MG63 (cell line): ENCODE data around the gene RAB30. TPM values are rescaled to one million over a fixed set of nuclear protein-coding genes. Genes with fewer than 3 reads are reported as not detected.
"Not testable (repeated sequence)": the region's sequence is repeated elsewhere in the genome, so short reads cannot be mapped to it uniquely, and the experiment has no call there.

Experiments used
- DNase-seq: peaks from one replicate; pipeline ENCODE4 v3.0.0-alpha.2; 2020
- H3K27me3 ChIP-seq: fragments of 250-450 bp; sonication (Bioruptor Pico); 2 replicates; pipeline ENCODE4 v1.5.1; 2020; ENCODE audit warnings: mild to moderate bottlenecking, moderate library complexity
- H3K36me3 ChIP-seq: fragments of 250-450 bp; sonication (Bioruptor Pico); 2 replicates; pipeline ENCODE4 v1.5.1; 2020; ENCODE audit warnings: mild to moderate bottlenecking, moderate library complexity
- H3K4me3 ChIP-seq: fragments of 250-450 bp; sonication (Bioruptor Pico); 2 replicates; pipeline ENCODE4 v1.5.1; 2020; ENCODE audit warnings: mild to moderate bottlenecking, moderate library complexity
- H3K9me3 ChIP-seq: fragments of 250-450 bp; sonication (Bioruptor Pico); 2 replicates; pipeline ENCODE4 v1.5.1; 2020; ENCODE audit warnings: mild to moderate bottlenecking, moderate library complexity
- total RNA-seq: library from RNA; depleted of rRNA; stranded (reverse); fragments of >200 nt; shearing (Covaris generic); gene quantifications from 2 replicates; pipeline ENCODE4 v1.2.3, GENCODE V29; 2014; ENCODE audit warnings: low replicate concordance

The RAB30 gene
- total RNA-seq, 1 experiment from 2014 or later, result 6.1 TPM

- DNase-seq, result no peak
- H3K27me3 ChIP-seq, result no peaks in the 10 kb centered on the region
- H3K36me3 ChIP-seq, result peaks cover 13% of the 10 kb centered on the region
- H3K4me3 ChIP-seq, result no peak overlapping the region
- H3K9me3 ChIP-seq, result no peaks in the 10 kb centered on the region
Measured at GRCh38 chr11:82986446-82986845, 85.3 kb downstream of the RAB30 start.

GRCh38 chr11:82981852-82982251 lies 89.8 kb downstream of the RAB30 start:
- H3K36me3 ChIP-seq, result peaks cover 9% of the 10 kb centered on the region; the same call in 1 of the 2 replicates
- no peaks in the 10 kb centered on the region for H3K27me3 ChIP-seq
- no peak for DNase-seq
- H3K9me3 ChIP-seq, result no peaks in the 10 kb centered on the region
- no peak overlapping the region for H3K4me3 ChIP-seq

DNA sequence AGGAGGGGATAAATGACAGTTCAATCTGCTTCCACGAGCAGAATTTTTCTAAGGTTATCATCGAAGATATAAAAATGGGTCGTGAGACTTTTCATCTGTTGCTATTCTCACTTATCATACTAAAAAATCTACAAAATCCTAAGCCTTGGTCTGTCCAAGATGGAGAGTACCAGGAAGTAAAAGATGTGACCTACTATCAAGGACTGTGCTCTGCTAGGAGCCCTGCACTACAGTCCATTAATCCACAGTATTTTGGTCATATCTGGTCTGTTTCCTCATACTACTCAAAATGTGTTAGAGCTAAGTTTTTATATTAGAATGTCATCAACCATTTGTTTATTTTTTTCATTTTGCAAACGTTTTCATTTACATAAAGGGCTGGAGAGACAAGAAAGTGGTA lies 90.8 kb downstream of the RAB30 start:
- peaks cover 6% of the 10 kb centered on the region; the same call in 1 of the 2 replicates for H3K36me3 ChIP-seq
- no peak overlapping the region for H3K4me3 ChIP-seq
- H3K27me3 ChIP-seq, result no peaks in the 10 kb centered on the region
- DNase-seq, result no peak
- no peaks in the 10 kb centered on the region for H3K9me3 ChIP-seq

DNA sequence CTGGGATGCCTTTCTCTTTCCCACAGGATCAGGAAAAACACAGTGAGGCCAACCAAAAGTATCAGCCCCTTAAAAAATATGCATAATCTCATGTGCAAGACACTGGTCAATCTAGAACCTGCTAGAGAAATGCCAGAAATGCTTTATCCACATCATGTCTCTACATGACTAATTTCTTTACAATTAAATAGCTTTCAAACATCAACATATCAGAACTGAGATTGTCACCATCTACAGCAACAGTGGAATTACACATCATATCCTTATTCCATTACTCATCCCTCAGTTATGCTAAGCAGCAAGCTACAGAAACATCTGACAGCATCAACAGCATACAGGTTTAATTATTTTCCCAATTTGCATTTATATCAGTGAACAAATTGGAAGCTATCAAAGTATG lies 91.4 kb downstream of the RAB30 start:
- H3K9me3 ChIP-seq, result no peaks in the 10 kb centered on the region
- H3K27me3 ChIP-seq, result no peaks in the 10 kb centered on the region
- no peak for DNase-seq
- peaks cover 6% of the 10 kb centered on the region; the same call in 1 of the 2 replicates for H3K36me3 ChIP-seq
- no peak overlapping the region for H3K4me3 ChIP-seq

GRCh38 chr11:82979824-82980223 lies 91.9 kb downstream of the RAB30 start:
- Histone ChIP-seq H3K9me3 (no peaks in the 10 kb centered on the region), H3K36me3 (peaks cover 6% of the 10 kb centered on the region; the same call in 1 of the 2 replicates), H3K4me3 (no peak overlapping the region), H3K27me3 (no peaks in the 10 kb centered on the region)
- DNase-seq, result no peak

DNA sequence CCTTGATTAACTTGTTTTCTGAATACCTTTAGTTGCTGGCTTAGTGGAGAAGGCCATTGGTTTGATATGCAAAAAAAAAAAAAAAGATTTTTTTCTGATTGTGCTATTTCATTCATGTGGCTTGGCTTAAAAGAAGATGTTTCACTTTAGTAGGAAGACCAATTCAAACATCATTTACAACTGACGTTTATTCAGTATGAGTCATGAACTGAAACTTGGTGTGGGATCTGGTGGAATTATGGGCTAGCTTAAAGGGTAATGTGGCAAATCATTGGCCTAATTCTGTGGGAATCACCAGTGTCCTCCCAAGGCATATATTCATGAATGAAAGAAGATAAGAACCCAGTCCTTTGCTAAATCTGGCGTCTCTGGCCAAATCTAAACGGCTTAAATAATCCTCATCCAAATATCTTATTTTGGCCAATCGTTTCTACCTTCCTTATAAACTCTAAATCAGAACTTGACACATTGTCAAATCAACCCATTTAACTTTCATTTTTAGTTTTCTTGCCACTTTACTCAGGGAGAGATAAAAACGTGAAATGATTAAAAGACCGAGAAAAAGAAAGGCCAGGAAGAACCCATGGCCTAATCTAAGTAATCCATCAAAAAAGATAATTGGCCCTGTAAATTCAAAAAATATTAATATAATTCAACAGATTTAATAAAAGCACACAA lies 93.1 kb downstream of the RAB30 start:
- H3K27me3 ChIP-seq, result no peaks in the 10 kb centered on the region
- peaks cover 4% of the 10 kb centered on the region; the same call in 1 of the 2 replicates for H3K36me3 ChIP-seq
- no peak overlapping the region for H3K4me3 ChIP-seq
- no peak for DNase-seq
- no peaks in the 10 kb centered on the region for H3K9me3 ChIP-seq

DNA sequence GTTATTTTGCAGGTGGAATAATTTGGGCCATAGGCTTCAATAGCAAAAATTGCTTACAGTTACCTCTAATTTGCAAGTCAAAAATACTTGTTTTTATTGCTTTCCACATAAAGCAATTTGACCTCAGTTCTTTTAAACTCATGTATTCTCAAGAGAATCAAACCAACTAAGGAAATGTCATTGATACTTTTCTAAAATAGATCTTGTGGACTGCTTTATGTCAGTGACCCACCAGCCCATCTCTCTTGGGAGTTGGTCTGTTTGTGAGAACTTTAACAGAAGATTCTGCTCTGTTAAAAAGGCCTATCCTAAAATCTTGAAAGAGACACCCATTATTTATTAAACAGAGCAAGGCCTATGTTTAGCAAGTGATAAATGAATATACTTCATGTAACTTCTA lies 94.9 kb downstream of the RAB30 start:
- Histone ChIP-seq H3K4me3 (no peak overlapping the region), H3K27me3 (no peaks in the 10 kb centered on the region), H3K9me3 (no peaks in the 10 kb centered on the region), H3K36me3 (peaks cover 3% of the 10 kb centered on the region; the same call in 1 of the 2 replicates)
- no peak for DNase-seq

DNA sequence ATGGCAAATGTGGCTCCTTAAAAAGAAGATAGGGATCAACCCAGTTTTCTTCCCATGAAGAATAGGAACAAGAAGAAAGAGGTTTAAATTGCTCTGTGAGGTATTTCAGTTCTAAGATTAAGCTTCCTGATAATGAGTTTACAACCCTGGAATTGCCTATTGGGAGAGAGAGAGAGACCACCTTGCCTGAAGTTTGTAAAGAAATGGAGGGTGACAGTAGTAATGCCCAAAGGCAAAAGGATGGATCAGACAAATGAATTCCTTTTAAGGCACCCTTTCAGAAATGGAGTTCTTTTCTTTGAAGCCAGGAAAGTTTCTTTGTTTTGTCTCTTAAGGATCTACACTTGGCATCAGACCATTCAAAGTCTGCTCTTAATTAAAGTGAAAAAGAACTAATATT lies 95.8 kb downstream of the RAB30 start:
- H3K36me3 ChIP-seq, result no peaks in the 10 kb centered on the region
- no peak overlapping the region for H3K4me3 ChIP-seq
- DNase-seq, result no peak

GRCh38 chr11:82974851-82975250 lies 96.8 kb downstream of the RAB30 start:
- Histone ChIP-seq H3K9me3 (no peaks in the 10 kb centered on the region), H3K27me3 (no peaks in the 10 kb centered on the region), H3K4me3 (no peak overlapping the region), H3K36me3 (no peaks in the 10 kb centered on the region)
- DNase-seq, result no peak

More for the DNA sequence above, 95.8 kb downstream of the RAB30 start:
- no peaks in the 10 kb centered on the region for H3K9me3 ChIP-seq
- H3K27me3 ChIP-seq, result no peaks in the 10 kb centered on the region

DNA sequence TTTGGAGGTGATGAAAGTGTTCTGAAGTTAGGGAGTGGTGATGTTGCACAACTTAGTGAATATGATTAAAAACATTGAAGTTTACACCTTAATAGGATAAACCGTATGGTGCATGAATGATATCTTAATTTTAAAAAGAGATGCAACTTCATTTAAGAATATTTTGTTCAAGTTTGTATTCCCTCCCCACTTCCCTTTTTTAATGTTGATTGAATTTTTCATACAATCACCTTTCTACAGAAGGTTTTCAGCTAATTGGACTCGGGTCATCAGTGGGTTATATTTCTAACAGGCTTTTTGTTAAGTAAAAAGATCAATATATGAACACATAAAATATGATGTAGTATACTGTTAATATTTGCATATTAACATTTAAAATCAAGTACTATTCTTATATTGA lies 97.6 kb downstream of the RAB30 start:
- H3K9me3 ChIP-seq, result no peaks in the 10 kb centered on the region
- H3K4me3 ChIP-seq, result no peak overlapping the region
- H3K27me3 ChIP-seq, result no peaks in the 10 kb centered on the region
- no peak for DNase-seq
- no peaks in the 10 kb centered on the region for H3K36me3 ChIP-seq

DNA sequence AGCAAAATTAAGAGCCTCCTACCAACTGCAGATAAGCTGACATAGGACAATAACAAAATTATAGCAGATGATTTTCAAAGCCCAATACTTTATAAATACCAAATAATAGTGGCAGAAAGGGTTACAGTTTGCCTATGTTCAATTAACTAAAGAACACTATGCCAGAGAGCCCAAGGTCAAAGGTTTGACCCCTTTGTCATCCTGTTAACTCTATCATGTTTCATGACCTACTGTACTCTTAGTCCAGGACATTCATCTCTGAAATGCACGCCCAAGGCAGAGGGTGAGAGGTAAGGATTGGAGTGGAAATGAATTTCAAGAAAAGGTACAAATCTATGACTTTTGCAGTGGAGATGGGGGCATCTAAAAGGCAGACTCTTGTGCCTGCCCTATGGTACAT lies 99.6 kb downstream of the RAB30 start:
- H3K27me3 ChIP-seq, result no peaks in the 10 kb centered on the region
- no peaks in the 10 kb centered on the region for H3K36me3 ChIP-seq
- no peak overlapping the region for H3K4me3 ChIP-seq
- DNase-seq, result no peak
- H3K9me3 ChIP-seq, result no peaks in the 10 kb centered on the region

DNA sequence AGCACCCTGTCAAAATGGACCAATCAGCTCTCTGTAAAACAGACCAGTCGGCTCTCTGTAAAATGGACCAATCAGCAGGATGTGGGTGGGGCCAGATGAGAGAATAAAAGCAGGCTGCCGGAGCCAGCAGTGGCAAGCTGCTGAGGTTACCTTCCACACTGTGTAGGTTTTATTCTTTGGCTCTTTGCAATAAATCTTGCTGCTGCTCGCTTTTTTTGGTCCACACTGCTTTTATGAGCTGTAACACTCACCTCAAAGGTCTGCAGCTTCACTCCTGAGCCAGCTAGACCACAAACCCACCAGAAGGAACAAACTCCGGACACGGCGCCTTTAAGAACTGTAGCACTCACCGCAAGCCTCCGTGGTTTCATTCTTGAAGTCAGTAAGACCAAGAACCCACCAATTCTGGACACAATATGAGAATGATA lies 100.2 kb downstream of the RAB30 start:
- not testable (repeated sequence) for H3K27me3 ChIP-seq, DNase-seq, H3K4me3 ChIP-seq, H3K36me3 ChIP-seq, H3K9me3 ChIP-seq

DNA sequence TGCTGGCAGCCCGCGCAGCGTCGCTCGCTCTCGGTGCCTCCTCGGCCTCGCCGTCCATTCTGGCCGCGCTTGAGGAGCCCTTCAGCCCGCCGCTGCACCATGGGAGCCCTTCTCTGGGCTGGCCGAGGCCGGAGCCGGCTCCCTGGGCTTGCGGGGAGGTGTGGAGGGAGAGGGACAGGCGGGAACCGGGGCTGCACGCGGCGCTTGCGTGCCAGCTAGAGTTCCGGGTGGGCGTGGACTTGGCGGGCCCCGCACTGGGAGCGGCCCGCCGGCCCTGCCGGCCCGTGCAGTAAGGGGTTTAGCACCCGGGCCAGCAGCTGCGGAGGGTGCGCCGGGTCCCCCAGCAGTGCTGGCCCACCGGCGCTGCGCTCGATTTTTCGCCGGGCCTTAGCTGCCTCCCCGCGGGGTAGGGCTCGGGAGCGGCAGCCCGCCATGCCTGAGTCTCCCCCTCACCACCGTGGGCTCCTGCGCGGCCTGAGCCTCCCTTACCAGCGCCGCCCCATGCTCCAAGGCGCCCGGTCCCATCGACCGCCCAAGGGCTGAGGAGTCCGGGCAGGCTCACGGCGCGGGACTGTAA lies 101.1 kb downstream of the RAB30 start:
- H3K27me3 ChIP-seq, H3K4me3 ChIP-seq, H3K9me3 ChIP-seq, DNase-seq, H3K36me3 ChIP-seq: not testable (repeated sequence)

DNA sequence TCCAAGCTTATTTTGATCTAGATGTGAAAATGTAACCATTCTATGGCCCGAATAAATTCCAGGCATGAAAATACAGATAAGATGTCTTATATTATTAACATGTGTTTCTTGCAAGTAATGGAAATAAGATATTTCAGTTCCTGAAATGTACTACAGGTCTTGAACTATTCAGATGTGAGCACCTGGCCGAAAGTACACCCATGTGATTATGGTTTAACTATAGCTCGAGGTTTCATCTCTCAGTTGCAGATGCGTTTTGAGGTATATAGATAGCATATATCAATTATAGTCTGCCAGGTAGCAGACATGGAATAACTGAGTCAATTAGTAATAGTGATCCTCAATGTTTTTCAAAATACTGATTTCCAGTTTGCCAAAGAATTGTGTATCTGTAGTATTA lies 101.9 kb downstream of the RAB30 start:
- Histone ChIP-seq H3K36me3 (no peaks in the 10 kb centered on the region), H3K9me3 (no peaks in the 10 kb centered on the region), H3K27me3 (no peaks in the 10 kb centered on the region), H3K4me3 (no peak overlapping the region)
- DNase-seq, result no peak

GRCh38 chr11:82967381-82967780 lies 104.3 kb downstream of the RAB30 start:
- Histone ChIP-seq H3K27me3 (no peaks in the 10 kb centered on the region), H3K9me3 (no peaks in the 10 kb centered on the region), H3K36me3 (no peaks in the 10 kb centered on the region), H3K4me3 (no peak overlapping the region)
- DNase-seq, result no peak

- H3K36me3 ChIP-seq, H3K27me3 ChIP-seq, H3K9me3 ChIP-seq, H3K4me3 ChIP-seq, DNase-seq: not testable (repeated sequence)
Measured at GRCh38 chr11:82962021-82962420, 109.7 kb downstream of the RAB30 start.

DNA sequence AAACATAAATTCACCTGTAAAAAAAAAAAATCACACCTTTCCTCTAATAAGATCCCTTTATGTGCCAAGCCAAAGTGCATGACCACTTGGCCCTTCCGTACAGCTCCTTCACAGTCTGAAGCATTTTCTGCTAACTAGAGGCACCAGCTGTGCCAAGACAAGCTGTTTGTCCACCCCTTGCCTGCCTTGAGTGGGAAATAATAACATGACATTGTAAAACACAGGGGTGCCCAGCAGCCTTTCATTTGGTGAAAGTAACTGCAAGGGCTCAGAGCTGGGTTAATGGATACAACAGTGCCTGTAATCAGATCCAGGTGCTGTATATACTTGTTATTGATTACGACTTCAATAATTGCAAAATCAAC lies 110.9 kb downstream of the RAB30 start:
- H3K27me3 ChIP-seq, result no peaks in the 10 kb centered on the region
- H3K36me3 ChIP-seq, result no peaks in the 10 kb centered on the region
- DNase-seq, result no peak
- H3K9me3 ChIP-seq, result no peaks in the 10 kb centered on the region
- no peak overlapping the region for H3K4me3 ChIP-seq
